HG02759 (cell line): ENCODE measurements around the gene MYADML2.

ENCODE experiments used
- ATAC-seq: cut with Tn5 transposase; IDR thresholded peaks from one replicate; pipeline ENCODE4 v1.9.1; 2021; ENCODE audit warnings: mild to moderate bottlenecking, moderate library complexity; ENCODE audit not compliant: unreplicated experiment

The MYADML2 gene

GRCh38 chr17:81940538-81941483 lies 6.2 kb downstream of the MYADML2 start:
- ATAC-seq: no peak

GRCh38 chr17:81939881-81940385 lies 7.1 kb downstream of the MYADML2 start:
- no peak for ATAC-seq

- ATAC-seq: no peak
Observed at GRCh38 chr17:81939218-81939617, 7.8 kb downstream of the MYADML2 start.

GRCh38 chr17:81935709-81936084 lies 11.3 kb downstream of the MYADML2 start:
- no peak for ATAC-seq

GRCh38 chr17:81934850-81935708 lies 12.0 kb downstream of the MYADML2 start:
- ATAC-seq: no peak

- ATAC-seq: no peak
Observed at GRCh38 chr17:81934098-81934757, 12.8 kb downstream of the MYADML2 start.

- ATAC-seq: no peak
Observed at GRCh38 chr17:81933178-81933699, 13.8 kb downstream of the MYADML2 start.

DNA sequence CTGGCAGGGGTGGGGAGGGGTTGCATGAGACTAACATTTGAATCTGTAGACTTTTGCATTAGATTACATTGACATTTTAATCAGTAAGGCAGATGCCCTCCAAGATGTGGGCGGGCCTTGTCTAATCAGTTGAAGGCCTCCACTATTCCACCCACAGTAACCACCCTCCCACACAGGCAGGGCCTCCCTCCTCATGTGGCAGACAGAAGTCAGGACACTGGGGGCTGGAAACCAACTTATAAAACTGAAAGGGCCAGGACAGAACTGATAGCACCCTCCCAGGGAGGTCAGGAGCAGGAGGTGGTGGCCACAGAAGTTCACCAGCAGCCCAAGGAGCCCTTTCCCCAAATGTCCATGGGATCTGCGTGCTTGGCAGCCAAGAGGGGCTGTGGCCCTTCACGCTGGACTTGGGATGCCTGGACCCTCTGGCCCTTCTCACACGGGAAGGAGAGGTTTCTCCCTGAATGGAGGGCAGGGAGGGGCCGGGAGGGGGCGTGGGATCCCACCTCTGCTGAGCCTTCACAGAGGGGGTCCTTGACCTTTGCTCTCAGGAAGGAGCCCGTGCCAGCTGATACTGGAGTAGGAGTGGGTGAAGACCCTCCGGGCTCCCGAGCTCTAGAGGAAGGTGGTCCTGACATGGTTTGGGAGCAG lies 14.6 kb downstream of the MYADML2 start:
- ATAC-seq: no peak

GRCh38 chr17:81931557-81932332 lies 15.3 kb downstream of the MYADML2 start:
- no peak for ATAC-seq

DNA sequence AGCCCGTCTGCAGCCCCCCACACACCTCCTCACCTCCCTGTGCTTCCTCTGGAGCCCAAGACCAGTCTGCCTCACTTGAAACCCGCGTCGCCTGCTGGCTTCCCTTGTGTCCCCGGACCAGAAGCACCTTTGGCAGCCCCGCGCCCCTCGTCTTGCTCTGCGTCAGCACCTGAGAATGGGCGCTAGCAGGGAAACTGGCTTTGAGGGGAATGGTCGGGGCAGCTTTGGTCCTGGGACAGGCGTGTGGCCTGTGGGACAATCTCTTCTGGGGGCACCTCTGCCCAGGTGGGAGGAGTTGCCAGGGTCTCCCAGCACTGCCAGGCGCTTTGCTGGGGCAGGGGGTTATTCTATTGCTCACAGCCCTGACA lies 15.9 kb downstream of the MYADML2 start:
- ATAC-seq: no peak

GRCh38 chr17:81930142-81931125 lies 16.6 kb downstream of the MYADML2 start:
- ATAC-seq: no peak

- ATAC-seq: no peak
Observed at GRCh38 chr17:81929253-81930141, 17.5 kb downstream of the MYADML2 start.

DNA sequence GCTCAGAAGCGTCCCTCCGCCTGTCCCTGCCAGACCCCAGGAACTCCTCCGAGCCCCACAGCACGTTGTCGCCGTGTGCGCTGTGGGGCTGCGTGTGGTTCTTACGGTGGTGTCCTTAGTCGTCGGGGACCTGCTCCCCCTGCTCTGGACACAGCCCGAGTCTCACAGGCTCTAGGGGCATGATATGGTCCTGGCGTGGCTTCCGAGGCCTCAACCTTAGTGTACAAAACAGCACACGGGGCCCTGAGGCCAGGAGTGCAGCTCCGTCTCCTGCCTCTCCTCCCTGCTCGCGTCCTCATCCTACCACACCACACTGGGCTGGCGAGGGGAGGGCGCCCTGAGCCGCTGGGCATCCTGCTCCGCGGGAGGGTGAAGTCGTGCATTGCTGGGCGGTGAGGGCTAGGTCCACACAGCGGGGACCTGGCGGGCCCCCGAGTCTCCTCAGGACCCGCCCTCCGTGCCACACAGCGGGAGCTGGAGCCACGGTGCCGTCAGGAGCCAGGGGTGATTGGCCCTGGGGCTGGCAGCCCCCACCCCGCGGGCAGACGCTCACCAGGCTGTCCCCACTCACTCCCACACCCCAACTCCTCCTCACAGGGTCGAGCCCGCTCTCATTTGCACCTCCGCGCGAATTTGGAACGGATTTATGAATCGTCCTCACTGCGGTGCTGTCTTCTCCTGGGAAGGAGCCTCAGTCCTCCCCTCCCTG lies 18.3 kb downstream of the MYADML2 start:
- no peak for ATAC-seq

DNA sequence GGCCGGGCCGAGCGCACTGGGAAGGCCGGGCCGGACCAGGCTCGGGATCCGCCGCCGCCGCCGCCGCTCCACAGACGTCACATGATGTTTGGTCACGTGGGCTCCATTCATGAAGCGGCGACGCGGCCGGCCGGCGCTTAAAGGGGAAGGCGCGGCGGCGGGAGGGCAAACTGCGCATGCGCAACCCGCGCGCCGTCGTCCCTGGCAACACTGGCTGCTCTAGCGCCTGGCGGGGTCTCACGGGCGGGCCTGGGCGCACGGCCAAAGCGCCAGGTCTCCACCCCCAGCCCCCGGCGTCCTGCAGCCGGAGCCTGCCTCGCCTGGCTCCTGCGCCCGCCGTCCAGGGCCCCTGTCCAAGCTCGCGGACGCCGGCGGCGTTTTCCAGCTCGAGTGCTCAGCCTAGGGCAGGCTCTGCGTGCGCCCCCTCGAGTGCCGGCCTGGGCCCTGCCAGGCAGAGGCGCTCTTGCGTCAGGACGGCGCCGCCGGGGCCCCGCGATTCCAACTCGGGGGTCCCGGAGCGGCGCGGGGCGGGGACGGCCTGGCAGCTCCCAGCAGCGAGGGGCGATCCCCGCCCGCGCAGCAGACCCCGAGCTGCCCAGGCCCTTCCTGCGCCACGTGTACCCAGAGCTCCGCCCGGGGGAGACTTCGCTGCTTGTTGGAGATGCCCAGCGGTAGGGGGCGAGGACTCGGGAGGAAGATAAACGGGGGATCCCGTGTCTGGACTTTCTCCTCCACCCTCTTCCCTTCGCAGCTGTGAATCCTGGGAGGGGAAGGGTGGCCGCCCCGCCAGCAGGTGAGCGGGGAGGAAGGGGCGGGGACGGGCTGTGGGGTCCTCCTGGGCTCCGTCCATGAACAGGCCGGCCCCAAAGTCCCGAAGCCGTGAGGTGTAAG lies 19.1 kb downstream of the MYADML2 start, which contains the start of gene MAFG:
TSS of gene MAFG (minus strand) at position 83 of the 891 bp plus-strand sequence. CDS start 4,550 bp downstream, outside the sequence.
- ATAC-seq: peak; percentile 62

DNA sequence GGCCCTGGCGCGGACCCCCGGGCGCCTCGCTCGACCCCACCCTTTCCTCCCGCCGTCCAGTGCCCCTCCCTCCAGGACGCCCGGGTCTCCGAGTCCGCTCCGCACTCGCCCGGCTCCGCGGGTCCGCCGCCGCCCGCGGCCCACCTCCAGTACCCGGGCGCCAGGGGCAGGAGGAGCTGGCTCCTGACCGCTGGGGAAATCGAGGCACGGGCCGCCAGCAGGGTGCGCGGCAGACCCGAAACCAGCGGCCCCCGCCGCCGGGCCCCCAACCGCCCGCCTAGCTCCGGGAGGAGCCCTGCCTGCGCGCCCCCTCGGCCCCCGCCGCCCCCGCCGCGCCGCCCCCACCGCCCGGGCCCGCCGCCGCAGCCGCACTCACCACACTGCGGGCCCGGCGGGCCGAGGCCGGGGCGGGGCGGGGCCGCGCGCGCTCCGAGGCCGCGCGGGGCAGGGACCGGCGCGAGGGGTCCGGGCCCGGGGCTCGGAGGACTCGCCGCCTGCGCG lies 19.8 kb downstream of the MYADML2 start:
- peak; percentile 22 for ATAC-seq
